SH-SY5Y (cell line): ENCODE results near the gene STARD4.

Source experiments
- GATA2 ChIP-seq: IDR thresholded peaks from 2 replicates; pipeline ENCODE4 v1.6.1; 2011; ENCODE audit warnings: mild to moderate bottlenecking, low read depth, low read length
- GATA3 ChIP-seq: IDR thresholded peaks from 2 replicates; pipeline ENCODE4 v1.6.1; 2011; ENCODE audit warnings: low read depth, mild to moderate bottlenecking, low read length, moderate library complexity

STARD4 gene, protein sequence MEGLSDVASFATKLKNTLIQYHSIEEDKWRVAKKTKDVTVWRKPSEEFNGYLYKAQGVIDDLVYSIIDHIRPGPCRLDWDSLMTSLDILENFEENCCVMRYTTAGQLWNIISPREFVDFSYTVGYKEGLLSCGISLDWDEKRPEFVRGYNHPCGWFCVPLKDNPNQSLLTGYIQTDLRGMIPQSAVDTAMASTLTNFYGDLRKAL

DNA sequence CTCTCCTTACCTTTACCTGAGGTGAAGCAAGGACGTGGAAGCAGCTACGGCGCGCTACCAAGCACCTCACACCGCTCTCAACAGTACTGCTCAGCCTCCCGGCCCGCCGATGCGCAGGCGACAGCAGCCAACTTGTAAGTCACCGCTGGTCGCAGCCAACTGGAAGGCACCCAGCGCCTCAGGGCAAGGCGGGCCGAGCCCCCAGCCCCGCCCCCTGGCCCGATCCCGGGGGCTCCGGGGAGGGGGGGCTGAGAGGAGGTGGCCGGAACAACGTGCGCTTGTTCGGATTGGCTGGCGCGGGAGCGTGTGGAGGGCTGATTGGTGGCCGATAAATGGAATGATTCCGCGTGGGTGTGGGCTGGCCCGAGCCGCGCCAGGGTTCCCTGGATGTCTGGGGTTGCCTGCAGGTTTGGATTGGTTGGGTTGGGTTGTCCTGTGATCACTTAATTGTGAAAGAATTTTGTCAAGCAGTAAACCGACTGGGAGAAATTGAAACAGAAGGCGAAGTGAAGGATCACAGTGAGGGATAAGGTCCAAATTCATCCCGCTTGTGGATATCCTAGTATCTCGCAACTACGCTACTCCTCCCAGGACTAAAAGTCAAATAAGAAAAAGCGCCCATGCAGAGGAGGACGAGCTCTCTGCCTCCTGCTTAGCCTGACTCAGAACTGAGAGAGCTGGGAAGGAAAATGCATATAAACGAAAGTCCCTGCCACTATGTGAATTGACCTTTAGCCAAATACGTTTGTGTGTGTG is at the start of gene STARD4:
Gene STARD4 (minus strand): TSS at position 161 of the 756 bp plus-strand sequence. CDS start 5,102 bp downstream, outside the sequence.
- TF ChIP-seq GATA3 (no peak), GATA2 (peak; percentile 31; the same call in 1 of the 2 replicates)

DNA sequence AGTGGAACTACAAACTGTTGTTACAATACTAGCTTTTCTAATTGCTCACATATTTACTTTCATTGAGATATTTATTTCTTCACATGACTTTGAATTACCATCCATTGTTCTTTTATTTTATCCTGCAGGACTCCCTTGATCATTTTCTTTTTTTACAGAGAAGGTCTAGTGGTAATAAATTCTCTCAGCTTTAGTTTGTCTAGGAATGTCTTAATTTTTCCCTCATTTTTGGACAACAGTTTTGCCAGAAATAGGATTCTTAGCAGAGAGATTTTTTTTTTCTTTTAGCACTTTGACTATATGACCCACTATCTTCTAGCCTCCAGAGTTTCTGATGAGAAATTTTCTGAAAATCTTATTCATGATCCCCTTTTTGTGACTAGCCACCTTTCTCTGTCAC is 47.3 kb upstream of the STARD4 start:
- TF ChIP-seq GATA2, result no peak

DNA sequence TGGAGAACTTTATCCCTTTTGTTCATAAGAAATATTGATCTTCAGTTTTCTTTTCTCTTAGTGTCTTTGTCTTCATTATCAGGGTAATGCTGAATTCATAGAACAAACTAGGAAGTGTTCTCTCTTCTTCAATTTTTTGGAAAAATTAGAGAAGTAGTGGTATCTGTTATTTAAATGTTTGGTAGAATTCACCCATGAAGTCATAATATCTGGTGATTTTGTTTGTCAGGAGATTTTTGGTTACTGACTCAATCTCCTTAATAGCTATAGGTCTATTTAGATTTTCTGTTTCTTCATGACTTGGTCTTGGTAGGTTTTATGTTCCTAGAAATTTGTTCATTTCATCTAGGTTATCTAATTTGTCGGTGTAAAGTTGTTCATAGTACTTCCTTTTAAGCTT is 45.4 kb upstream of the STARD4 start:
- no peak for TF ChIP-seq GATA3
- no peak for TF ChIP-seq GATA2

DNA sequence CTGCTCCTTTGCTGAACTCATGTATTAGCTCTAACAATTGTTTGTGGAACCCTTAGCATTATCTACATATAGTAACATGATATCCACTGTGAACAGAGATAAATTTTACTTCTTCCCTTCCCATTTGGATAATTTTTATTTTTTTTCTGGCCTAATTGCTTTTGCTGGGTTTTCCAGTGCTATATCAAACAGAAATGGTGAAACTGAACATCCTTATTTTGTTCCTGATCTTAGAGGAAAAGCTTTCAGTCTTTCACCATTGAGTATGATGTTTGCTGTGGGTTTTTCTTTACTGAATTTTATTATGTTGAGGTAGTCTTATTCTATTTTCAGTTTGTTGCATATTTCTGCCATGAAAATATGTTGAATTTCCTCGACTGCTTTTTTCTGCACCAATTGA is 44.8 kb upstream of the STARD4 start:
- TF ChIP-seq GATA3 (no peak), GATA2 (no peak)

DNA sequence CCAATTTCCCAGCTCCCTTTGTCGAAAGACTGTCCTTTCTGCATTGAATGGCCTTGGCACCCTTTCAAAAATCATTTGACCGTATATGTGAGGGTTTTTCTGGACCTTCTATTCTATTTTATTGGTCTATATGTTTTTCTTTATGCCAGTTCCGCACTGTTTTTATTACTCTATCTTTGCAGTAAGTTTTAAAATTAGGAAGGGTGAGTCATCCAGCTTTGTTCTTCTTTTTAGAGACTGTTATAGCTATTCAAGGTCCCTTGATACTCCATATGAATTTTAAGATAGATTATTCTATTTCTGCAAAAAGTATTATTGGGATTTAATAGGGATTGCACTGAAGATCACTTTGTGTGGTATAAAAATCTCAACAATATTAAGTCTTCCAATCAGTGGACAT is 44.2 kb upstream of the STARD4 start:
- no peak for TF ChIP-seq GATA3
- TF ChIP-seq GATA2, result no peak

DNA sequence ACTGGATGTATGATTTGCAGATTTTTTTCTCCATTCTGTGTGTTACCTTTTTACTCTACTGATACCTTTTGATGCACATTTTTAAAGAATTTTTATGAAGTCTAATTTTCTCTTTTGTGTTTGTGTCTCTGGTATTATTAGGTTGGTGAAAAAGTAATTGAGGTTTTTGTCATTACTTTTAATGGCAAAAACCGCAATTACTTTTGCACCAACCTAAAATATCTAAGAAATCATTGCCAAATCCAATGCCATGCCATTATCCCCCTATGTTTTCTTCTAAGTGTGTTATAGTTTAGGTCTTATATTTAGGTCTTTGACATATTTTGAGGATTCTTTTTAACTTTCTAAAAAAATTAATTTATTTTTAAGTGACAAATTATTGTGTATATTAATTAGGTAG is 43.4 kb upstream of the STARD4 start:
- TF ChIP-seq GATA2, result no peak

DNA sequence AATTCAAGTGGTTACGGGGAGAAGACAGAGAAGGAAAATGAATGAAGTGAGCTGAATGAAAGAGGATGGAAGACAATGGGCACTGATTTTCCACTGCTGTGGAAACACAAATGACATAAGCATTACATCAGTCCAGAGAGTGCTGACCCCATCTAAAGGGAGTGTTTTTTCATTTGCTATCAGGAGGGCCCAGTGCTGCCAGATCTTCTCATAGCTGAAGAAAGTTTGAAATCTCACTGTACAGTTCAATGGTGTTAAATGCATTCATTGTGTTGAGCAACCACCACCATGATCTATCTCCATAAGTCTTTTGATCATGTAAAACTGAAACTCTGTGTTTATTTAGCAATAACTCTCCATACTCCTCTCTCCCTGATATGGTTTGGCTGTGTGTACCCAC is 41.5 kb upstream of the STARD4 start:
- TF ChIP-seq GATA3, result no peak
- no peak for TF ChIP-seq GATA2

DNA sequence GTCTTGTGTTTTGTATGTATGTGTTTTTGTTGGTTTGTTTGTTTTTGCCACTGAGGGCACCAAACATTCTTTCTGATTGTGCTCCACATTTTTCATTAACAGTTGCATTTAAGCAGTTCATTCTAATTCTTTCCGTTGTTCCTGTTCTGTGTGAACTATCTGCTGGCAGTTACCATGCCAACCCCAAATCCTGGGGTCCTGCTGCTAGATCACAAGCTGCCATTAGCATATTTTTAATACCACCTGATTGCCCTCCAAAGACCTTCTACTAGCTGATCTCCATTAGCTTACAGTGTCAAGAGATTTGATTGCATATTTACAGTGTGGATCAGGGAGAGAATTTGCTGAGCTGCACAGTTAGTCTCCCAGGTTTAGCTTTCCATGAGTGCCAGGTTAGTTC is 40.6 kb upstream of the STARD4 start:
- no peak for TF ChIP-seq GATA2
- no peak for TF ChIP-seq GATA3

DNA sequence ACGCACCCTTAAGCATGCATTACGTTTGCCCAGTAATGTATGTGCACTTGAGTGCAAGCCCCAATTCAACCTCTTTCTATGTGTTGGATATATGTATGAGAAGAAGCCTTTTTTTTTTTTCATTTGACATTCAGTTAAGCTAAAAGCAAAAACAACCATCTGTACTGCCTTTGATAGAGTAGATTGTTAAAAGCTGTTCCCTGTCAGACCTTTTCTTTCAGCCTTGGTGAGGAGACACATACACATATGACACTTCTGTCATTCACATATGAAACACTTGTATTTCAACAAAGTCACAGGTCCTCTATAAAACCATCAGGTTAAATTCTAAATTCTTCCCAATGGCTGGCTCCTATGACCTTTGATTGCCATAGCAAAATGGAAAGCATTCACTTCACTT is 40.2 kb upstream of the STARD4 start:
- no peak for TF ChIP-seq GATA2
- TF ChIP-seq GATA3, result no peak

DNA sequence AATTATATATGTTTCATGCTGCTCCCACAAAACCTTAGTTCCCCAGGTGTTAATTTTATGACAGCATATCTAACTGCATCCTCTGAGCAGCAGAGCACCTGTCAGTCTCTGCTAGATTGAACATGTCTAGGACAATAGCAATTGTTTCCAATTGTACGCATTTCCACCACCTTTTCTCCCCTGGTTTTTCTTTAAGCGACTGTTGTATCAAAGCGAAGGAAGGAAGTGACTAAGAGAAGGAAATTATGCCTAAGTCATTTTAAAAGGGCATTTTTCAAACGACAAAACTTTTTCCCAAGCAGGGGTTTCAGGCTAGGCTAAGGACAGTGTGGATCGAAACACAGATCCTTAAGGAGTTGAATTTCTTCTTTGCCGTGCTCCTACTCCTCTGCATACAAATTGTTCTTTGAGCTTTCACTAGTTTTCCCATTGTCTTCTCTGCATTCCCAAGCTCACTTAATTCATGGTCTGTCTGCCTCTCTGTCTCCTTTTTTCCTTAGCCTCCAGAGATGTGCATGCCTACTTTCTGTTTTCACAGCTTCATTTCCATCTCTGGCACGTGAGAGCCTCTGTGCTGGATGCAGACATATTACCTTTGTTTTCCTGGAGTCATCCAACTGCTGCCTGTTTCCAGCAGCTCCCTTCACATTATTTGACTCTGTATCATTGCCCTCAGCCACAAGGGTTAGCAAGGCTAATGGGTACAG is 39.4 kb upstream of the STARD4 start:
- no peak for TF ChIP-seq GATA3
- no peak for TF ChIP-seq GATA2

DNA sequence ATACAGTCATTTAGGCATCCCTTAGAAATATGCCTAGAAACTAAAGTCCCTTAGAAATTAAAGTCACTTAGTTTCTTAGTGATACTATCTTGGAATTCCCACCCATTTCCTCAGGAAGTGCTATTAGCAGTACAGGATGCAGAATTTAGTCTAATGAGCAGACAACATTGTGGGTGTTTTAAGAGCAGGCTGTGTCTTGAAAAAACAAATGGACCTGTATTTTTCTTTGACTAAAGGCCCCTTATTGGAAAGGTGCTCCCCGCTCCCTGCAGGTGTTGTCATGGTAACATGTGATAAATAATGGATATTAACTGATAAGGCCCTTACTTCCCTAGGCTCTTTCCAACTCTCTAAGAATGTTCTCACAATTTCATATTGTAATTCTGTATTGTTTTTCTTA is 38.8 kb upstream of the STARD4 start:
- TF ChIP-seq GATA2 (no peak), GATA3 (no peak)

DNA sequence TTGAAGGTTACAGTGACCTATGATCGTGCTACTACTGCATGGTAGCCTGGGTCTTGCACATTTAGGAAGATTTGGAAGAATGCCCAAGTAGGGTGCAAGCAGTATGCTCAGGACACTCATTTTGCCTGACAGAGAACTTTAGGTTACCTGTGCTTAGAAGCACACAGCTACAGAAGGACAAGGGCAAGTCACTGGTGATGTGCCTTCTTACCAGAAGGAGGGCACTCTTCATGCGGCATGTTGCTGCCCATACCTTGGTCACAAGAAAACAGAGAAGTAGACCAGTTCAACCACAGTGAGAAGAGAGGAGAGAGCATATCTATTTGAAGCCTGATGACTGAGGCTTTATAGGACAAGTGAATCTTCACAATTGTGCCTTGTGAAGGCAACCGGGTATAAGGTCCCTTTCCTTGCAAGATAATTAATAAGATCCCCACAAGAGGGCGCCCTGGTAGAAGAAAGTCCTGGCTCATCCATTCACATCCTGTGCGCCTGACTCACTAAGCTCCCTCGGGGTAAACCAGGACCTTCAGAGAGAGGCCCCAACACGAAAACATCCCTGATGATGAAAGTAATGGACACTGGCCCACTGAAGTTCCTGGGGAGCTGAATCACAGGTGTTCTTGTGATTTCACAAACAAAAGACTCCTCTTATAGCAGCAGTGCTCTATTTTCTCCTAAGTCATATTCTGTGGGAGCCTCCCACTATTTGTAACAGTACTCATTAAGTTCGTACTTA is 38.1 kb upstream of the STARD4 start:
- TF ChIP-seq GATA3 (no peak), GATA2 (no peak)

DNA sequence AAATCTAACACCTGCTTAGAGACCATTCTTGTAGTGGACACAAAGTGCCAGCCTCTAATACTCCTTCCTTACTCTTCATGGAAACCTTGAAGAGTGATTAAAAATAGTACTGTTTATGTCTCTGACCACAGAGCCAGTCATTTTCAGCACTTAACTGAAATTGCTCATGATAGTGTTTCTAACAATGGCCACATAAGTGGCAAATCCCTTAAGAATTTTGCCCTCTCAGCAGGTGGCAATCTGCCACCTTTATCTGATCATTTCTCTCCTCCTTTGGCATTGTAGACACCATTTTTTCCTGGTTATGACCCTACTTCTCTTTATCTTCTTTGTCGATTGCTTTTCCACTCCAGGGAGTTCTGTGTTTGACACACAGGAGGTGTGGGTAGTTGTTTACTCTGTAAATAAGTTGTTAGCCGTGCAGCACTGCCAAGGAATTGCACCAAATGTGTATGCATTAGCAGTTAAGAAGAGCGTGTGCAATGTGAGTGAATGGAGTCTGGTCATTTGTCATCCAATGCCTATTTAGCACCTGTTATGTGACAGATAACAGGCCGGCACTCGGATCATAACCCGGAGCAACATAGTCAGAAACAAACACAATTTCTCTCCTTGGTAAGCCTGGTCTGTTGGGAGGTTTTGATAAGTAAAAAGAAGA is 36.8 kb upstream of the STARD4 start:
- TF ChIP-seq GATA2, result no peak
